ENCODE data around the gene NTRK1.

NTRK1 gene

GRCh38 chr1:156822680-156823079 lies 38.0 kb upstream of the NTRK1 start:
- H3K27ac ChIP-seq: no peak overlapping the region
- H3K36me3 ChIP-seq (replicated peaks): no peaks in the 10 kb centered on the region
- TF ChIP-seq CTCF (IDR thresholded peaks at IDR 0.05; ENCODE audit: low read depth, low read length, missing control alignments): no peak
- in situ Hi-C loops (cut with HindIII; ENCODE audit: low pct_ligation_motif_present, low sequenced_read_pairs): no loop called here
- H3K4me3 ChIP-seq (ENCODE audit: low read depth, low read length): no peak overlapping the region
- DNase-seq: no peak
- H3K27me3 ChIP-seq (replicated peaks): no peaks in the 10 kb centered on the region

- Histone ChIP-seq H3K4me3 (ENCODE audit: low read depth, low read length) (no peak overlapping the region), H3K27me3 (replicated peaks) (no peaks in the 10 kb centered on the region), H3K36me3 (replicated peaks) (no peaks in the 10 kb centered on the region), H3K27ac (no peak overlapping the region)
- in situ Hi-C loops (cut with HindIII; ENCODE audit: low pct_ligation_motif_present, low sequenced_read_pairs): no loop called here
- no peak for DNase-seq
- TF ChIP-seq CTCF (IDR thresholded peaks at IDR 0.05; ENCODE audit: low read depth, low read length, missing control alignments): no peak
These were observed 37.4 kb upstream of the NTRK1 start for GRCh38 chr1:156823210-156823790.

GRCh38 chr1:156826630-156827029 lies 34.0 kb upstream of the NTRK1 start:
- no peak for TF ChIP-seq CTCF (IDR thresholded peaks at IDR 0.05; ENCODE audit: low read depth, low read length, missing control alignments)
- Histone ChIP-seq H3K27me3 (replicated peaks) (no peaks in the 10 kb centered on the region), H3K27ac (no peak overlapping the region), H3K36me3 (replicated peaks) (no peaks in the 10 kb centered on the region), H3K4me3 (ENCODE audit: low read depth, low read length) (no peak overlapping the region)
- in situ Hi-C loops (cut with HindIII; ENCODE audit: low pct_ligation_motif_present, low sequenced_read_pairs): no loop called here
- no peak for DNase-seq

GRCh38 chr1:156828400-156829124 lies 32.1 kb upstream of the NTRK1 start:
- Histone ChIP-seq H3K27me3 (replicated peaks) (peaks cover 14% of the 10 kb centered on the region), H3K36me3 (replicated peaks) (no peaks in the 10 kb centered on the region), H3K4me3 (ENCODE audit: low read depth, low read length) (no peak overlapping the region), H3K27ac (no peak overlapping the region)
- DNase-seq: no peak
- in situ Hi-C loops (cut with HindIII; ENCODE audit: low pct_ligation_motif_present, low sequenced_read_pairs): no loop called here
- TF ChIP-seq CTCF (IDR thresholded peaks at IDR 0.05; ENCODE audit: low read depth, low read length, missing control alignments): no peak

- no peak overlapping the region for H3K27ac ChIP-seq
- H3K36me3 ChIP-seq (replicated peaks): no peaks in the 10 kb centered on the region
- DNase-seq: no peak
- H3K4me3 ChIP-seq (ENCODE audit: low read depth, low read length): no peak overlapping the region
- TF ChIP-seq CTCF (IDR thresholded peaks at IDR 0.05; ENCODE audit: low read depth, low read length, missing control alignments): peak; percentile 18
- in situ Hi-C loops (cut with HindIII; ENCODE audit: low pct_ligation_motif_present, low sequenced_read_pairs): no loop called here
- peaks cover 41% of the 10 kb centered on the region for H3K27me3 ChIP-seq (replicated peaks)
These were observed 28.2 kb upstream of the NTRK1 start for GRCh38 chr1:156832434-156832833.
